Brain microvascular endothelial cell (primary cell): ENCODE data around the gene ABCG5.

ENCODE experiments used
- DNase-seq: peaks from one replicate; pipeline ENCODE4 v3.0.0-alpha.2; 2020
- H3K27ac ChIP-seq: fragments of 250-450 bp; sonication (Bioruptor Pico); 2 replicates; pipeline ENCODE4 v1.5.1; 2020; ENCODE audit warnings: mild to moderate bottlenecking, moderate library complexity
- H3K27me3 ChIP-seq: fragments of 250-450 bp; sonication (Bioruptor Pico); replicated peaks from 2 replicates; pipeline ENCODE4 v1.5.1; 2020; ENCODE audit warnings: mild to moderate bottlenecking
- H3K36me3 ChIP-seq: fragments of 250-450 bp; sonication (Bioruptor Pico); replicated peaks from 2 replicates; pipeline ENCODE4 v1.5.1; 2020; ENCODE audit warnings: mild to moderate bottlenecking
- H3K4me3 ChIP-seq: 2 replicates; pipeline ENCODE4 v1.5.1; 2011; ENCODE audit warnings: low read depth, mild to moderate bottlenecking, control low read depth, low read length, moderate library complexity
- CTCF ChIP-seq: IDR thresholded peaks from 2 replicates; pipeline ENCODE4 v1.5.1; 2011; ENCODE audit warnings: low read depth, mild to moderate bottlenecking, moderate library complexity, low read length, control low read depth, inconsistent platforms; ENCODE audit errors: missing control alignments
- in situ Hi-C: cut with HindIII; loops from 2 replicates; pipeline ENCODE4 v1.10.0; 2017; ENCODE audit warnings: low sequenced_read_pairs, low pct_ligation_motif_present

ABCG5 gene

GRCh38 chr2:43791035-43791765, 47.4 kb downstream of the ABCG5 start:
- H3K36me3 ChIP-seq, result no peaks in the 10 kb centered on the region
- H3K4me3 ChIP-seq, result no peak overlapping the region
- no peaks in the 10 kb centered on the region for H3K27me3 ChIP-seq
- in situ Hi-C loops, result no loop called here
- no peak overlapping the region for H3K27ac ChIP-seq
- TF ChIP-seq CTCF, result no peak
- DNase-seq, result no peak

GRCh38 chr2:43790147-43790546, 48.5 kb downstream of the ABCG5 start:
- TF ChIP-seq CTCF, result no peak

GRCh38 chr2:43788646-43789045, 50.0 kb downstream of the ABCG5 start:
- no peak overlapping the region for H3K27ac ChIP-seq
- no peak for TF ChIP-seq CTCF
- H3K36me3 ChIP-seq, result no peaks in the 10 kb centered on the region
- DNase-seq, result no peak
- no peak overlapping the region for H3K4me3 ChIP-seq
- no peaks in the 10 kb centered on the region for H3K27me3 ChIP-seq
- in situ Hi-C loops, result no loop called here

More at GRCh38 chr2:43790147-43790546, 48.5 kb downstream of the ABCG5 start:
- no peak for DNase-seq
- Histone ChIP-seq H3K36me3 (no peaks in the 10 kb centered on the region), H3K4me3 (no peak overlapping the region), H3K27ac (no peak overlapping the region), H3K27me3 (no peaks in the 10 kb centered on the region)
- in situ Hi-C loops, result no loop called here

GRCh38 chr2:43787895-43788294, 50.7 kb downstream of the ABCG5 start:
- in situ Hi-C loops, result no loop called here
- no peak for DNase-seq
- no peak overlapping the region for H3K27ac ChIP-seq
- H3K4me3 ChIP-seq, result no peak overlapping the region
- H3K36me3 ChIP-seq, result no peaks in the 10 kb centered on the region
- TF ChIP-seq CTCF, result no peak
- H3K27me3 ChIP-seq, result no peaks in the 10 kb centered on the region

GRCh38 chr2:43778233-43778632, 60.4 kb downstream of the ABCG5 start:
- Histone ChIP-seq H3K27me3 (no peaks in the 10 kb centered on the region), H3K36me3 (no peaks in the 10 kb centered on the region), H3K4me3 (no peak overlapping the region), H3K27ac (no peak overlapping the region)
- TF ChIP-seq CTCF, result no peak
- in situ Hi-C loops, result no loop called here
- DNase-seq, result no peak

- no peaks in the 10 kb centered on the region for H3K36me3 ChIP-seq
- no peak for TF ChIP-seq CTCF
- no peak overlapping the region for H3K27ac ChIP-seq
- in situ Hi-C loops, result no loop called here
- DNase-seq, result no peak
- no peak overlapping the region for H3K4me3 ChIP-seq
- H3K27me3 ChIP-seq, result no peaks in the 10 kb centered on the region
These were observed 61.2 kb downstream of the ABCG5 start for GRCh38 chr2:43777306-43777926.
